Measurements from ENCODE around the gene SRSF4.

The SRSF4 gene

DNA sequence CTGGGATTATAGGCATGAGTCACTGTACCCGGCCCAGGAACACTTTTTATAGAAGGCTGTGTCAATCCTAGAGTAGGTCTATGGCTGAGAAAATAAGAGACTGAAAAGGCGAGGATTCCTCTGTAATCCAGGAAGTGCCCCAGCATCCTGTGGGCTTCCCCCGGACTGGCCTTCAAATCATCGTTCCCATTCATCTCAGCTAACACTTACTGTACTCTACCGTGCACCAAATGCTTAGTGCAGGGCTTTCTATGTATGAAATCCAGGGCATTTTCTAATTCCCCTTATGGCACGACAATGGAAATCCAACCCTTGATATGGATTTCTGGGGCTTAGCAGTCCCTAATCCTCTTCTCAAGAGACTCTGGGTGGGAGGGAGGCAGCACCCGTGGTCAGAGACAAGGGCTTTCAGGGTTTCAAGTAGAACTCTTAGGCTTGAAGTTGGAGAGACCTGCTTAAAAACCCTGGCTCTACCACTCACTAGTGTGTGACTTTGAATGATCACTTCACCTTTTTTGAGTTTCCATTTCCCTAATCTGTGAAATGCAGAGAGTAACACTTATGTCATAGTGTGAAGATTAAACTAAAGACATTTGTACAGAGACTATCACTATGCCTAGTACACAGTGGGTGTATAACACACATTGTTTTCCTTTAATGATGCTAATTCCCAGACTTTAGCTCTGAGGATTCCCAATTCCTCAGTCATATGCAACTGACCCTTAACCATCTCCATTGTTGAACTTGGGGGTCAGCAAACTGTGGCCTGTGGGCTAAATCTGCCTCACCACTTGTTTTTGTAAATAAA lies 28.8 kb upstream of the SRSF4 start:
- no peak overlapping the region for H3K4me3 Mint-ChIP-seq
- no peak overlapping the region for H3K27ac Mint-ChIP-seq
- no peaks in the 10 kb centered on the region for H3K27me3 Mint-ChIP-seq (ENCODE audit: low read depth)
- H3K4me1 Mint-ChIP-seq (ENCODE audit: low read depth) = peaks cover 4% of the 10 kb centered on the region
- H3K36me3 Mint-ChIP-seq (ENCODE audit: low read depth) = peaks cover 6% of the 10 kb centered on the region
- H3K9me3 Mint-ChIP-seq = no peaks in the 10 kb centered on the region

DNA sequence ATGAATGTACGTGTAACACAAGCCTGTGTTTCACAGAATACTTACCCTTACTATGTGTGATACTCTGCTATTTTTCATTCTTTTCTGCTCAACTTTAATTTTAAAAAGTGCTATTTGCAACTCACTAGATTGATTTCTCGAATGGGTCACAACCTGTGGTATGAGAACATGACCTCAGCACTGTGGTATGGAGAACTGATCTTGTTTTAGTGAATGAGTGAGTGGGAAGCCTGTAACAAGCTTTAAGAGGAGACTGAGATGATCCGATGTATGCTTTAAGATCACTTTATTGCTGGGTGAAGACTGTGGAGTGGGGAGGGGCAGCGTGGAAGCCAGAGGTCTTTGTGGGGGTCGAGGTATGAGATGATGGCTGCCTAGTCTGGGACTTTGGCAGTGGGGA lies 27.5 kb upstream of the SRSF4 start:
- no peaks in the 10 kb centered on the region for H3K27me3 Mint-ChIP-seq (ENCODE audit: low read depth)
- H3K27ac Mint-ChIP-seq = no peak overlapping the region
- H3K4me3 Mint-ChIP-seq = no peak overlapping the region
- peaks cover 6% of the 10 kb centered on the region for H3K36me3 Mint-ChIP-seq (ENCODE audit: low read depth)
- H3K9me3 Mint-ChIP-seq = no peaks in the 10 kb centered on the region
- peaks cover 4% of the 10 kb centered on the region for H3K4me1 Mint-ChIP-seq (ENCODE audit: low read depth)

DNA sequence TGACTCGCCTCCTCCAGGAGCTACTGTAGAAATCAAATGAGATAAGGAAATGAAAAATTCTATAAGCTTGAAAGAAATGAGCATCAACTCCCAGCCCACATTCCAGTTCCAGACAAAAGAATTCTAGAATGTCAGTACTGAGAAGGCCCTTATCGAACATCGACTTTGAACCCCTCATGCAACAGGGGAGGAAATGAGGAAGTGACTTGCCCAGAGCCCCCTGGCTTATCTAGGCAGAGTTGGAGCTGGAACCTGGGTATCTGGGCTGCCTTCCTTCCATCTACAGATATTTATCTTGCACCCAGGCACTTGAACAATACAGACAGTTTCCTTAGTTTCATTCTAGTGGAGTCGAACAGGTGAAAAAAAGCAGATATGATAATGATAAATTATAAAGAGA lies 26.7 kb upstream of the SRSF4 start:
- Mint-ChIP-seq H3K27me3 (ENCODE audit: low read depth) (no peaks in the 10 kb centered on the region), H3K27ac (no peak overlapping the region), H3K36me3 (ENCODE audit: low read depth) (peaks cover 6% of the 10 kb centered on the region), H3K4me3 (no peak overlapping the region), H3K4me1 (ENCODE audit: low read depth) (peaks cover 5% of the 10 kb centered on the region), H3K9me3 (no peaks in the 10 kb centered on the region)

DNA sequence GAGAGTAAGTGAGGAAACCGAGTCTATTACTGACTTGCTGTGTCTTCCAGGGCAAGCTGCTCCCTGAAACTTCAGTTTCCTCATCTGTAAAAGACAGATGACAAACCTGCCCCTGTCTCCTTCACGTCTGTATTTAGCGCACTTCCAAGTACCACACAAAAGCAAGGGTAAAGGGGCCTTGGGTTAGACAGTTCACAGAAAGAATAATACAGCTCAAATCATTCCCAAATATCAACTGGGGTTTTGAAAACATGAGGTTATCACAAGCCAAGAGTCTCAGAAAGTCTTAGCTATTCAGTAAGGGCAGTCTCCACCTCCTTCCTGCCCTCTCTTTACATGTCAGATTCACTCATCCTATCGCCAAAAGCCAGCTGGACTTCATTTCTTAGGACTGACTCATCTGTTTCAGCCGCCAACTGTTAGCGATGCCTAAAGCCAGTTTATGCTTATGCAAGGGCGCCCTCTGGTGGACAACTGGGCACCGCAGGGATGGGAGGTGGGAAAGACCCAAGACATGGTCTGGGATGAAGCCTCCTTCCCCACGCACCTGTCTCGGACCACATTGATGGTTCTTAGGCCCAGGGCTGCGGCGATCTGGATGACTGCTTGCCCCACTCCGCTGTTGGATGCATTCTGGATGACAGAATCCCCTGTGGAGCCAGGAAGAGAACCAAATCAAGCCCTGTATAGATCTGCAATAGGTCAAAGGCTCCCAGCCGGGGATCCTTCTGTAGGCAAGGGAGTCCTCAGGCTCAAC lies 21.1 kb upstream of the SRSF4 start:
- Mint-ChIP-seq H3K4me3 (no peak overlapping the region), H3K27me3 (ENCODE audit: low read depth) (no peaks in the 10 kb centered on the region), H3K9me3 (no peaks in the 10 kb centered on the region), H3K27ac (no peak overlapping the region), H3K4me1 (ENCODE audit: low read depth) (peaks cover 8% of the 10 kb centered on the region), H3K36me3 (ENCODE audit: low read depth) (peaks cover 5% of the 10 kb centered on the region)

DNA sequence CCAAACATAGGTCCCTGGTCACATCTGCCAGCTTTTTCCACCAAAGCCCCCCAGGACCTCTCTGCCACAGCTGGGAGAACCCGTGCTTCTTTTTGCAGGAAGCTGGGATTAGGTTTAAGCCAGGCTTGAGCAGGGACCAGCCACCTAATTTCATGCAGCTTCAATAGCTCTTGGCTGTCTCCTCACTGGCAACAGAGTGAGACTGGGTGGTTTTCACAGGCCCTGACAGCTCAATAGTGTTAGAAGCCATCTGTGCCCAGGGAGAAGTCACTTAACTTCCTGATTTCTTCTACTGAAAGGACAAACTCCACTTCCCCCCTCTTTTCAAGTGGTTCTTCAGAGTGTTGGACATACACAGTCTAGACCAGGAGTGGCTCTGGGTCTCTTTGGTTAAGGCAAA lies 20.4 kb upstream of the SRSF4 start:
- H3K27me3 Mint-ChIP-seq (ENCODE audit: low read depth) = no peaks in the 10 kb centered on the region
- H3K4me3 Mint-ChIP-seq = no peak overlapping the region
- no peak overlapping the region for H3K27ac Mint-ChIP-seq
- no peaks in the 10 kb centered on the region for H3K9me3 Mint-ChIP-seq
- peaks cover 5% of the 10 kb centered on the region for H3K36me3 Mint-ChIP-seq (ENCODE audit: low read depth)
- H3K4me1 Mint-ChIP-seq (ENCODE audit: low read depth) = peaks cover 13% of the 10 kb centered on the region

DNA sequence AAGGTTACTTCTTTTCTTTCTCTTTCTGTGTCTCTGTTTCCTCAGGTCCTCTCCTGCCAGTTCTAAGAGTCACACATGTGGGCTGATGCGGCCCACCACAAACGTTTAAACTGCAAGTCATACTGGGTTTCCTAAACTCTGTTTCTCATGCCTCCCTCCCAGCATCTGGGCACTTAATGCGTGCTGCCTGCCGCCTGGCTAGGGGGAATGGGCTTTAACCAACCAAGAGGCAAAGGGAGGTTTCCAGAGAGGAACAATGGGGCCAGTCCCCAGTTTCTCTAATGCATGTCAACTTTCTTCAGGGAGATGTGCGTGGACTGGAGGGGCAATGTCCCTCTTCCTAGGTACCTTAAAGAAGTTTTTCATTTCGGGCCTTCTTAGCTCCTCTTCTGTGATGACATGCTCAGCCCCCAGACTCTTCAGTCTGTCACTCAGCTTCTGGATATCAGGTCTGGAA lies 19.9 kb upstream of the SRSF4 start:
- Mint-ChIP-seq H3K4me1 (ENCODE audit: low read depth) (peaks cover 13% of the 10 kb centered on the region), H3K27ac (no peak overlapping the region), H3K4me3 (no peak overlapping the region), H3K9me3 (no peaks in the 10 kb centered on the region), H3K36me3 (ENCODE audit: low read depth) (peaks cover 5% of the 10 kb centered on the region), H3K27me3 (ENCODE audit: low read depth) (no peaks in the 10 kb centered on the region)

DNA sequence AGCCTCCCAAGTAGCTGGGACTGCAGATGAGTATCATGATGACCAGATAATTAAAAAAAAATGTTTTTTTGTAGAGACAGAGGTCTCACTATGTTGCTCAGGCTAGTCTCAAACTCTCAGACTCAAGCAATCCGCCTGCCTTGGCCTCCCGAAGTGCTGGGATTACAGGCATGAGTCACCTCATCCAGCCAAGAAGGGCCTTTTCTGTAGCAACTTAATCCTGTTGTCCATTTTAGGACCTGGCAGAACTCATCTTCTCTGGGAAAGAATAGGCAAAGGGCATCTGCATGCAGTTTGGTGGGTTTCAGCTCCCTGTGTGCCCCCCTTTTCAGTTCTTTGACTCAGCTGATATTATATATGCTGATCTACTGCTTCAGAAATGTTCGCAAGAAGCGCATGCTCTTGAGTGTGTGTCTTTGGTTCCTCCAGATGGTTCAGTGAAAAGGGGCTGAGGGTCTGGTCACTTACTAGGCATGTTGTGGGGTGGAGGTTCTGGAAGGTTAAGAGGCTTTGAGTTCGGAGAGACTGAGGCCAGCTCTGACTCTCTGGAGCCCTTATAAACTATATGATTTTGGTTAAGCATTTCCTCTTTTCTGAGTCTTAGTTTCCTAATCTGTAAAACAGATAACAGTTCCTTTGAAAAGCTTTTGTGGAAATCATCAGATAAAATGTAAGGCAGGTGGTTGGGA lies 19.4 kb upstream of the SRSF4 start:
- no peak overlapping the region for H3K4me3 Mint-ChIP-seq
- H3K9me3 Mint-ChIP-seq = no peaks in the 10 kb centered on the region
- H3K4me1 Mint-ChIP-seq (ENCODE audit: low read depth) = peaks cover 13% of the 10 kb centered on the region
- H3K27ac Mint-ChIP-seq = no peak overlapping the region
- H3K27me3 Mint-ChIP-seq (ENCODE audit: low read depth) = no peaks in the 10 kb centered on the region
- peaks cover 5% of the 10 kb centered on the region for H3K36me3 Mint-ChIP-seq (ENCODE audit: low read depth)

DNA sequence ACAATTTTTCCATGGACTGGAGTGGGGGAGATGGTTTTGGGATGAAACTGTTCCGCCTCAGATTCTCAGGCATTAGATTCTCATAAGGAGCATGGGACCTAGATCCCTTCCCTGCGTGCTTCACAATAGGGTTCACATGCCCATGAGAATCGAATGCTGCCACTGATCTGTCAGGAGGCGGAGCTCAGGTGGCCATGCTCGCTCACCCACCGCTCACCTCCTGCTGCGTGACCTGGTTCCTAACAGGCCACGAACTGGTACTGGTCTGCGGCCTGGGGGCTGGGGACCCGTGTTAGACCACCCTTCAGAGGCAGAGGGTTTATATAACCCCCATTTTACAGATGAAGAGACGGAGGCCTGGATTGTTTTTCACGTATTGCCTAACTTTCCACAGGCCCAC lies 16.3 kb upstream of the SRSF4 start:
- H3K4me1 Mint-ChIP-seq (ENCODE audit: low read depth) = peaks cover 12% of the 10 kb centered on the region
- H3K9me3 Mint-ChIP-seq = no peaks in the 10 kb centered on the region
- no peak overlapping the region for H3K4me3 Mint-ChIP-seq
- H3K27me3 Mint-ChIP-seq (ENCODE audit: low read depth) = no peaks in the 10 kb centered on the region
- peaks cover 6% of the 10 kb centered on the region for H3K36me3 Mint-ChIP-seq (ENCODE audit: low read depth)
- H3K27ac Mint-ChIP-seq = no peak overlapping the region

DNA sequence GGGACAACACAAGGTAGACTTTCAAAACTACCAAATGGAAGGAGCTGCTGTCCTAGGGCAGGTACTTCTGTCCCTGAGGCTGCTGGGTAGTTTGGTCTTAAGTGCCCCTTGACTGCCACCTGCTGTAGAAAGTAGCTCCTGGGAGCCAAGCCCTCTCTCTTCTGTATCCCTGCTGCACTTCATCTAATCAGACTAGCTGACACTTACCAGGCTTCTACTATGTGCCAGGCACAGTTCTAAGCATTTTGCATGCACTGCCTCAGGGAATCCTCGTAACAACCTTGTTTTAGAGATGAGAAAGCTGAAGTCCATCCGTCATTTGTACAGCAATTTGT lies 15.9 kb upstream of the SRSF4 start:
- Mint-ChIP-seq H3K9me3 (no peaks in the 10 kb centered on the region), H3K4me3 (no peak overlapping the region), H3K36me3 (ENCODE audit: low read depth) (peaks cover 6% of the 10 kb centered on the region), H3K27me3 (ENCODE audit: low read depth) (no peaks in the 10 kb centered on the region), H3K4me1 (ENCODE audit: low read depth) (peaks cover 9% of the 10 kb centered on the region), H3K27ac (no peak overlapping the region)

DNA sequence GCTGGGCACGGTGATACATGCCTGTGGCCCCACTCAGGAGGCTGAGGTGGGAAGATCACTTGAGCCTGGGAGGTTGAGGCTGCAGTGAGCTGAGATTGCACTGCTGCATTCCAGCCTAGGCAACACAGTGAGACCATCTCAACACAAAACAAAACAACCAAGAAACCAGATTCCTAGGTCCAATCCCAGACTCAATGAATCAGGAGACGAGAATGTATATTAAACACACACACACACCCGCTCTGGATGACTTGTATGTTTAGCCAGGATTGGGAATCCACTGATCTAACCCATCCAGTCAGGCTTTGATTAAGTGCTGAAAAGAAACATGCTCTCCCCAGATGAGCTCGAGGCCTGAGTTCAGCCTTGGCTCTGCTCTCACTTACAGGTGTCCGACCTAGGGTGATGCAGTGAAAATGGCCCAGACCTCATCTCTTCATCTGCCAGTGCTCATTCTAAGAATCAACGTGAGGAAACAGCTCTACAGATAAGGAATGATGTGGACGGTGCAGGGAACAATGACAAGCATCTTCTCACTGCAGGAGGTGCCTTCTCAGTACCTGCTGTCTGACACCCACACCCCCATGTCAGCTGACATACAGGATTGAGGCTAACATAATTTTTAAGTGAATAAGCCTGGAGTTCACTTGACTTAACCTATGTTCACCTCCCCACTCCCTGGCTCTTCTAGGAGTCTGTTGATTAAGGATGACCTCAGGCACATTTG lies 15.3 kb upstream of the SRSF4 start:
- no peaks in the 10 kb centered on the region for H3K9me3 Mint-ChIP-seq
- no peak overlapping the region for H3K27ac Mint-ChIP-seq
- peaks cover 6% of the 10 kb centered on the region for H3K36me3 Mint-ChIP-seq (ENCODE audit: low read depth)
- H3K27me3 Mint-ChIP-seq (ENCODE audit: low read depth) = no peaks in the 10 kb centered on the region
- H3K4me1 Mint-ChIP-seq (ENCODE audit: low read depth) = peaks cover 7% of the 10 kb centered on the region
- H3K4me3 Mint-ChIP-seq = no peak overlapping the region

DNA sequence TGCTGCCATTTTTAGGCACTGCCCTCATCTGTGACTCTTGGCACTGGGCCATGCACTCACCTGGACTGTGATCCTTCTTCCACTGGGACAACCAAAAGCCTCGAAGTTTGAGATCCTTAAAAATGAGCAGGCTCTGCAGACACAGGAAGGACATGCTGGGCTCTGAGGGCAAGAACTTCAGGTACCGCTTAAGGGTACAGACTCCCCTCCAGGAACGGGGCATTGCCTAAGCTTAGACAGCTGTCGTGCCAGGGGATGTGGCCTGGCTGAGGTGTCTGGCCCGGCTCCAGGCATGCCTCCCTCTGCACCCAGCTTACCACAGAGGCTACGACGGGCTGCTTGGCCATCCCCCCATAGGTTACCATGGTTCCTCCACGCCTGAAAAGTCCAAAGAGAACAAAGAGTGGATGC lies 14.2 kb upstream of the SRSF4 start:
- Mint-ChIP-seq H3K9me3 (no peaks in the 10 kb centered on the region), H3K36me3 (ENCODE audit: low read depth) (peaks cover 1% of the 10 kb centered on the region), H3K4me3 (no peak overlapping the region), H3K27me3 (ENCODE audit: low read depth) (no peaks in the 10 kb centered on the region), H3K4me1 (ENCODE audit: low read depth) (peaks cover 5% of the 10 kb centered on the region), H3K27ac (no peak overlapping the region)

DNA sequence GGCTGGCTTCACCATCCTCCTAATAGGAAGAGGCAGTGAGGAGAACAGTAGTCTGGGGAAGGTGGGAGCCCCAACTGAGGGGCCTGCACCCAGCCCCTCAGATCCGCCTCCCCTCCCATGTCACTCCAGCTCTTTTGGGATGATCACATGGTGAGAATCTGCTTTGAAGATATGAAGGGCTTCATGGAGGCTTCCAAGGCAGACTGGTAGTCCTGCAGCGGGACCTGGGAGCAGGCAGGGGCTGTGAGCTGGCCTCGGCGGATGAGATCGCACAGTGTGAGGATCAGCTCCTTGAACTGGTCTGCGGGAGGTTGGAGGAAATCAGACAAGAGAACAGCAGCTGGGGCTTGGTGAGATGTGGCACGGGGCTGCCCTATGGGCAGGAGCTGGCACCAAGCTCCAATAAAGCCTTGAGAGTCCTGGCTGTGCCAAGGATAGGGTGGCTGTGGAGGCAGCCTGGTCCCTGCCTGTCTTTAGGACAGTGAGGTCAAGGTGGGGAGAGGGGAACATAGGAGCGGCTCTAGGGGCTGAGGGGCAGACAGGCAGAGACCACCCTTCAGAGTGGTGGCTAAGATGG lies 12.3 kb upstream of the SRSF4 start:
- H3K27ac Mint-ChIP-seq = peak overlapping the region; percentile 23
- H3K4me1 Mint-ChIP-seq (ENCODE audit: low read depth) = peaks cover 5% of the 10 kb centered on the region
- no peak overlapping the region for H3K4me3 Mint-ChIP-seq
- peaks cover 1% of the 10 kb centered on the region for H3K36me3 Mint-ChIP-seq (ENCODE audit: low read depth)
- H3K27me3 Mint-ChIP-seq (ENCODE audit: low read depth) = no peaks in the 10 kb centered on the region
- H3K9me3 Mint-ChIP-seq = no peaks in the 10 kb centered on the region

DNA sequence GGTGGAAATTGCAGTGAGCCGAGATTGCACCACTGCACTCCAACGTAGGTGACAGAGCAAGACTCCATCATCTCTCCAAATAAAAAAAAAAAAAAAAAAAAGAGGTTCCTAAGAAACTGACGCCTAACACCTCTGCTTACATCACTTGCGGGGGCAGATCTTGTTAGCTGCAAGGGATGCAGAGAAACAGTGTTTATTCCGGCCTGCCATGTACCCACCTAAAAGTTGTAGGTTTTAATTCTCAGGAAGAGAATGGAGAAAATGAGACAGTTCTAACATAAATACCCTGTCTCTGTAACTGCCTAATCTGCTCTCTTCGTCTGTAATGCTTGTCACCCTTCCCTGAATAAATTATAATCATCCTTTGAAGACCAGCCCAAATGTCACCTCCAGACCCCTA lies 9.0 kb upstream of the SRSF4 start:
- Mint-ChIP-seq H3K4me1 (ENCODE audit: low read depth) (no peaks in the 10 kb centered on the region), H3K36me3 (ENCODE audit: low read depth) (peaks cover 1% of the 10 kb centered on the region), H3K4me3 (no peak overlapping the region), H3K27ac (no peak overlapping the region), H3K9me3 (no peaks in the 10 kb centered on the region), H3K27me3 (ENCODE audit: low read depth) (no peaks in the 10 kb centered on the region)

DNA sequence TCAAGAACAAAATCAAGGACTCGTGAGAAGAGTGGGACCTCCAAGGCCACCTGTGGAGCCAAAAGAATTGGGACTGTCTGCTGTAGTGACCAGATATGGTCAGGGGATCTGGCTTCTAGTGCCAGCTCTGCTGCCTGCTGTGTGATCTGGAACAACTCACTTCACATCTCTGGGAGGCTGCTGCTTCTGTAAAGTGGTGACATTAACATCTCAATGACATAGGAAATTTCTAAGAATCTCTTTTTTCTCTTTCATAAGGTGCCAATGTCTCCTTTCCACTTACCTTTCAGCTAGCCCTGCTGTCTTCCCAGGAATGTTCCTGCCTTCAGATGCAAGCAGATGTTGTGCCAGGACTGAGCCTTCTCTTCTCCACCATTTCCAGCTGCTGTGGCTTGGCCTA lies 5.0 kb upstream of the SRSF4 start:
- no peaks in the 10 kb centered on the region for H3K27me3 Mint-ChIP-seq (ENCODE audit: low read depth)
- peaks cover 13% of the 10 kb centered on the region for H3K4me1 Mint-ChIP-seq (ENCODE audit: low read depth)
- no peak overlapping the region for H3K4me3 Mint-ChIP-seq
- no peak overlapping the region for H3K27ac Mint-ChIP-seq
- H3K36me3 Mint-ChIP-seq (ENCODE audit: low read depth) = no peaks in the 10 kb centered on the region
- no peaks in the 10 kb centered on the region for H3K9me3 Mint-ChIP-seq

Measured in T-helper 1 cell treated with Interleukin-12 subunit alpha and Interleukin-12 subunit beta and Interleukin-4 antibody, amounts not matched to agents 30 μg/mL and 1 μg/mL, for 36 hours (primary cell).